HG03378 (cell line): ENCODE results near the gene C19orf33.
"Not testable (repeated sequence)": the region's sequence is repeated elsewhere in the genome, so short reads cannot be mapped to it uniquely, and the experiment has no call there.

ENCODE experiments used
- ATAC-seq: cut with Tn5 transposase; IDR thresholded peaks from one replicate; pipeline ENCODE4 v1.9.1; 2021; ENCODE audit warnings: mild to moderate bottlenecking, moderate library complexity; ENCODE audit not compliant: unreplicated experiment

The C19orf33 gene

DNA sequence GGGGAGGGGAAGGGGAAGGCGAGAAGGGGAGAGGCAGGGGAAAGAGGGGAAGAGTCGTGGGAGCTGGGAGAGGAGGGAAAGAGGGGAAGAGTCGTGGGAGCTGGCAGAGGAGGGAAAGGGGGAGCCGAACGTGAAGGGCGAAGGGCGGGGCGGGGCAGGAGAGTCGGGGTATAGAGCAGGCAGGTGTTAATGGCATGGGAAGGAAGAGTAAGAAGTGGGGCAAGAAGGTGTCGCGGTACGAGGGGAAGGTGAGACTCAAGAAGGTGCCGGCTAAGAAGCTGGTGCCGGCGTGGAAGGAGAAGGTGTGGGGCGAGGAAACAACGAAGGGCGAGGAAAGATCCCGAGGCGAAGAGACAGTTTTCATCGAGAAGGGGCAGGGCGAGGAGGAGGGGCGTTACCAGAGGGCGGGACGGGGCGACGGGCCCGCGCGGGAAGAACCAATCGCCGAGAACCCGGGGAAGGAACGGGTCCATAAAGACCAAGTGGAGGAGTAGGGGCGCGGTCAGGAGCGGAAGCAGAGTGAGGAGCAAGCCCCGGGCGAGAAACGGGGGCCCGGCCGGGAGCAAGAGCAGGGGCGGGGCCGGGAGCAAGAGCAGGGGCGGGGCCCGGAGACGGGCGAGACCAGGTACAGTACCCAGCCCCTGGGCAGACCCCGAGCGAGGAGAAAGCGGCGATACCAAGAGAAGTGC, 32.0 kb downstream of the C19orf33 start:
- peak; percentile 61 for ATAC-seq

DNA sequence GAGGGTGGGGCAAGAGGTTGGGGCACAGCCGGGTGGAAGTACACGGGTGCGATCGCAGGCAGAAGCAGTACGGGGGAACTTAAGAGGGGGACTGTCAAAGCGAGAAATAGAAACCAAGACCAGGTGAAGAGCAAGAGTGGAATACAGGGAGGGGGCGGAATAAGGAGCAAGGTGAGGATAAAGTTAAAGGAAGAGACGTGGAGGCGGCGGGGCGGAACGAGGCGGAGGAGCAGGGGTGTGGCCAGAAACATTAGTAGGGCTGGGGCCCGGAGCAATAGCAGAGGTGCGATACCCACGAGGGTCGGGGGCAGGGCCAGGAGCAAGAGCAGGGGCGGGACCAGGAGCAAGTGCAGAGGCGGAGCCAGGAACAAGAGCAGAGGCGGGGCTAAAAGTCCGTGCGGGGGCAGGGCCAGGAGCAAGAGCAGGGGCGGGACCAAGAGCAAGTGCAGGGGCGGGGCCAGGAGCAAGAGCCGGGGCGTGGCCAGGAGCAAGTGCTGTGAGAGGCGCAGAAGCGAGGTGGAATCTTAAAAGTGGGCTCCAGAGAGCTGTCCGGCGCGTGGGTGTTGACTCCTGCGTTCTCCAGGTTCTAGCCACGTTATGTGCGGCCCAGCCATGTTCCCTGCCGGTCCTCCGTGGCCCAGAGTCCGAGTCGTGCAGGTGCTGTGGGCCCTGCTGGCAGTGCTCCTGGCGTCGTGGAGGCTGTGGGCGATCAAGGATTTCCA, 32.7 kb downstream of the C19orf33 start:
- peak; percentile 36 for ATAC-seq

DNA sequence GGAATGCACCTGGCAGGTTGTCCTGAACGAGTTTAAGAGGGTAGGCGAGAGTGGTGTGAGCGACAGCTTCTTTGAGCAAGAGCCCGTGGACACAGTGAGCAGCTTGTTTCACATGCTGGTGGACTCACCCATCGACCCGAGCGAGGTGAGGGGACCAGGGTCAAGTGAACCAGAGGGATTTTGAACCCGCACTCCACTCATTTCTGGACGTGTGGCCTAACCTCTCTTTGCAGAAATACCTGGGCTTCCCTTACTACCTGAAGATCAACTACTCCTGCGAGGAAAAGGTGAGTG, 33.3 kb downstream of the C19orf33 start:
- ATAC-seq, result no peak

DNA sequence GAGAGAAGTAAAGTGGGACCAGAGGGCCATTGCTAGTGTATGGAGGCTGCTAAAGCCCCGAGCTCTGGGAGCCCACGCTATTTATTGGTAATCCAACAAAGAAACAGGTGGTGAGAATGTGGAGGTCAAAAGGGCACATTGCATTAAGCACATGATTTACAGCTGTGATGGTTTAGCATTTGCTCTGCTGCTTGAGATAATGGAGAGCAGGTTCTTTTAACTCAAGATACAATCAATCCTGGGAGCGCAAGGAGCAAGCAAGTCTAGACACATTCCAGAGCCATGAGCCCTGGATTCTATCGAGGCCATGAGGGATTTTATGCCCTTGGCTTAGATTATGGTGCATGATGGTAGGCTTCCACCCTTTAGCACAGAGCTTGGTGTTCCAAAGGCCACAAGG, 35.0 kb downstream of the C19orf33 start:
- not testable (repeated sequence) for ATAC-seq

DNA sequence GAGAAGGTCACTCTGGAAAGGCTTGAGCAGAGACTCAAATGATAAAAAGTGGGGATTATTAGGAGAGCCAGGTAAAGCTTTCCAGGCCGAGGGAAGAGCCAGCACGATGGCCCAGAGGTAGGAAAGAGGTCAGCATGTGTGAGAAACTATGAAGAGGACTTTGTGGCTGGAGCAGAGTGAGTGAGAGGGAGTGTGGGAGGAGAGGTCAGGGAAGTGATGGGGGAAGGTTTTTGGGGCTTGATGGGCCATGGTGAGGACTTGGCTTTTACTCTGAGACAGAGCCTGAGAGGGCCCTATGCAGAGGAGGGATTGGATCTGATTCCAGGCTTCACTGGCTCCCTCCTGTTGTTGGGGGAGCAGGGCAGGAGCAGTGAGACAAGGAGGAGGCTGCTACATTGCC, 36.9 kb downstream of the C19orf33 start:
- no peak for ATAC-seq

DNA sequence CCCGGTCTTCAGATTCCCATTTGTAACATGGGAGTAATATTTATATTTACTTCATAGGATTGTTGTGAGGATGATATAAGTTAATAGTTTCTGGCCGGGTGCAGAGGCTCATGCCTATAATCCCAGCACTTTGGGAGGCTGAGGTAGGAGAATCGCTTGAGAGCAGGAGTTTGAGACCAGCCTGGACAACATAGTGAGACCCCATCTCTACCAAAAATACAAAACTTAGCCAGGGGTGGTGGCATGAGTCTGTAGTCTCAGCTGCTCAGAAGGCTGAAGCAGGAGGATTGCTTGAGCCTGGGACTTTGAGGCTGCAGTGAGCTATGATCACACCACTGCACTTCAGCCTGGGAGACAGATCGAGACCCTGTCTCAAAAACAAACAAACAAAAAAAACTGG, 42.8 kb downstream of the C19orf33 start:
- no peak for ATAC-seq

DNA sequence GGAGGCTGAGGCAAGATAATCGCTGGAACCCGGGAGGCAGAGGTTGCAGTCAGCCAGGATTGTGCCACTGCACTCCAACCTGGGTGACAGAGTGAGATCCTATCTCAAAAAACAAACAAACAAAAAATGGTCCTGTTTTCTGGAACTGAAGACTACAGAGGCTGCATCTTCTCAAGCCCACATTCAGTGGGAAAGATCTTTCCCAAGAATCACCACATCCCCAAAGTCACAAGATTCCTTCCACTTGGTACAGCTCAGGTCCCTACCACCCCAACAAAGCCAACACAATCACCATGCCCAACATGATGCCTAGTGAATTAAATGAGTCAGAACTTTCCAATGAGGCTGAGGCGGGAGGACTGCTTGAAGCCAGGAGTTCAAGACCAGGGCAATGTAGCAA, 46.8 kb downstream of the C19orf33 start:
- no peak for ATAC-seq

DNA sequence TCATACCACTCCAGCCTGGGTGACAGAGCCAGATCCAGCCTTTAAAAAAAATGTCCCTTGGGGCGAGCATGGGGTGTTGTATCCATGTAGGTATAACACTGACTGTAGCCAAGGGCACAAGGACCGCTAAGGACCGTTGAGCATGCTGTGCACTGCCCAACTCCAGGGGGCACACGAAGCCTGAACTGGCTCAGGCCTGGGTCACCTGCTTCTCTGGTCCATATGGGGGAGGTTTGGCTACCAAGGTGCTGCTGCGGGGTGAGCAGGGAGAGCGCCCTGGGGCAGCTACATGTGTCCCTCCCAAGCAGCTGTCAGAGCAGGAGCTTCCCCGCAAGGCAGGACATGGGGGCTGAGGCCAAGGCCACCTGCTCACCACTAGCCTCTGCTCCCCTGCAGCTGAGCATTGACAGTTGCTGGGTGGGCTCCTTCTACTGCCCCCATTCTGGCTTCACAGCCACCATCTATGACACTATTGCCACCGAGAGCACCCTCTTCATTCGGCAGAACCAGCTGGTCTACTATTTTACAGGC, 47.9 kb downstream of the C19orf33 start:
- no peak for ATAC-seq

DNA sequence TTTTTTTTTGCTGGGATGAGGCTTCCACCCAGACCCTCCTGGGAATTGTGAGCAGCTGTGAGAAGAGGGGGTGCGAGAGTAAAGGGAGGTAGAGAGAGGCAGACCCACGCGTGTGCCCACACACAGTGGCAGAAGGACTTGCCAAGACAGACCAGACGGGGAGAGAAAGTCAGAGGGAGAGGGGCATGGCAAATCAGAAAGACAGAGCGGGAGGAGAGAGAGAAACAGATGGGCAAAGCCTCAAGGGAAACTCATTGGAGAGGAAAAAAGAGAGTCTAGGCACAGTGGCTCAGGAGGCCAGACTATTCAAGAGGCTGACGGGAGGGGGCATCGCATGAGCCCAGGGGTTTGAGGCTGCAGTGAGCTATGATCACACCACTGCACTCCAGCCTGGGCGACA, 48.6 kb downstream of the C19orf33 start:
- ATAC-seq, result no peak
